GM21825 (cell line): Measurements from ENCODE around the gene SCIMP.
A peak's percentile ranks its signal among the peaks of the same experiment; 100 is the strongest.
"Not testable (repeated sequence)": the region's sequence is repeated elsewhere in the genome, so short reads cannot be mapped to it uniquely, and the experiment has no call there.

Experiments
- ATAC-seq: cut with Tn5 transposase; IDR thresholded peaks from one replicate; pipeline ENCODE4 v1.9.1; 2021; ENCODE audit warnings: mild to moderate bottlenecking, moderate library complexity; ENCODE audit not compliant: unreplicated experiment

The SCIMP gene

DNA sequence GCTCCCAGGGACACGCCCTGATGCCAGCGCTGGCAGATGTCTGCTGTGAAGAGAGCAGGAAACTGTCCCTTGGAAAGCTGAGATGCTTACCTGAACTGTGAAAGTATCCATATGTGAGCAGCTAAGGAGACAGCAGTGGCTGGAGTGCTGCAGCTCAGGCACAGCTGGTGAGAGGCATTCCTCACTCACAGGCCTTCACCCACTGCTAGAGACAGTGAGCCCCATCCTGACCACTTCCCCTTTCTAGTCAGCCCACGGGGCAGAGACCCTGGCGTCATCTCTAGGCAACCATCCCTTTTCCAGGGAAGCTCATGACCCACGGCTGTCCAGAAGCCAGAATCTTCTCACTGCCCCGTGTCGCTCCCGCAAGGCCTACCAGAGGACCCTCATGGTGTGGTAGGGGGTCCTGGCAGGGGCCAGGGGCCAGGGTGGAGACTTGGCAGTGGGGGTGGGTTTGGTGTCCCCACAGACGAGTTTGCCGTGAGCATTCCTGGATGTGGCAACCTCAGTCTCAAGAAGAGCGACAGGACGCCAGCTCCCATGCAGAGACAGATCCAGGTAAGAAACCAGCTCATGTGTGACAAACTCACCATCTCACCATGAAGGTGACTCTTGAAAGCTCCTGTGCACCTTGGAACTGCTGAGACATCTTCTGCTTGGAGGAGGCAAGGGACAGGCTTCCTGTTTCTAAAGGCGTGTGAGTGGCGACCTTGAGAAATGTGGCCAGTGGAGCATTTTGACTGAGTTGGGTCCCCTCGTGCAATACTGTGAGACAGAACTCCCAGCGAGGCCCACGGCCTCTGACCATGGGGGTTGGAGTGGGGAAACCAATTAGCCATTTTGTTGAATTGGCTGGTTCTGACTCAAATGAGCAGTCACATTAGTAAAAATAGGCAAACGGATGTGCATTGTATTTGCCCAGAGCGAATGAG is at the start of gene SCIMP:
Gene SCIMP (minus strand): TSS at position 216 of the 932 bp plus-strand sequence. CDS start 105 bp downstream, at position 111.
- peak; percentile 50 for ATAC-seq

GRCh38 chr17:5283571-5284315 is 49.1 kb upstream of the SCIMP start:
- no peak for ATAC-seq

DNA sequence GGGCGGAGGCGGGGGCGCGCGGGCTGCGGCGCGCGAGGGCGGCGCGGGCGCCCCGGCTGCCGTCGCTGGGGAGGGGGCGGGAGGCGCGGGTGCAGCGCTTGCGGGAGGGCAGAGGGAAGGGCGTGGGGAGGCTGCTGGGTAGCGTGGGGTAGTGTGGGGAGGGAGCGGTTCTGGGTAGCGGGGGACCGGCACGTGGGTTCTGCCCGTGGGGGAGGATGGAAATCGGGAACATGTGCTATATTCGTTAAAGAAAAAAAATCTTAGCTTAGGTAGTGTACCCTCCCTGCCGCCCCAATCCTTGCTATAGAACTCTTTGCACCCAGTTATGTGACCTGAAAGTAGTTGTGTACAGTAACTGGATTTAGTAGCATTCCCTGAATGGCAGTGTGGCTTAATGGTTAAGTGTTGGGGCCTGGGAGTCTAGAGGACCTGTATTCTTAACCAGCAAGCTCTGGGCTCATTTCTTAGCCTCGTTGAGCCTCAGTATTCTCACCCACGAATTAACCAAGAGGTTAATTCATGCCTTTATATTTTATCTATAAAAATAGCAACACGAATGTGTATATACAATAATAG is 48.1 kb upstream of the SCIMP start:
- no peak for ATAC-seq

GRCh38 chr17:5281814-5282641 is 47.4 kb upstream of the SCIMP start, which contains the start of gene RABEP1:
Gene RABEP1 (plus strand): TSS chr17:5282284. CDS start chr17:5282487, 203 bp downstream.
- peak; percentile 71 for ATAC-seq

DNA sequence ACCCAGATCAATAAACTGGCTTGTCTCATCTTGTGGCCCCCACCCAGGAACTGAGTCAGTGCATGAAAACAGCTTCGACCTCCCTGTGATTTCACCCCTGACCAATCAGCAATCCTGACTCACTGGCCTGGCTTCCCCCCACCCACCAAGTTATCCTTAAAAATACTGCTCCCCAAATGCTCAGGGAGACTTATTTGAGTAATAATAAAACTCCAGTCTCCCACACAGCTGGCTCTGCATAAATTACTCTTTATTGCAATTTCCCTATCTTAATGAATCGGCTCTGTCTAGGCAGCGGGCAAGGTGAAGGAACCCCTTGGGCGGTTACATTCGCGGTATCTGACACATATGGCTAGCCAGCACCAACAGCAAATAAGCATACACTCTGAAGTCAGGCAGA is 37.7 kb upstream of the SCIMP start:
- ATAC-seq: no peak

DNA sequence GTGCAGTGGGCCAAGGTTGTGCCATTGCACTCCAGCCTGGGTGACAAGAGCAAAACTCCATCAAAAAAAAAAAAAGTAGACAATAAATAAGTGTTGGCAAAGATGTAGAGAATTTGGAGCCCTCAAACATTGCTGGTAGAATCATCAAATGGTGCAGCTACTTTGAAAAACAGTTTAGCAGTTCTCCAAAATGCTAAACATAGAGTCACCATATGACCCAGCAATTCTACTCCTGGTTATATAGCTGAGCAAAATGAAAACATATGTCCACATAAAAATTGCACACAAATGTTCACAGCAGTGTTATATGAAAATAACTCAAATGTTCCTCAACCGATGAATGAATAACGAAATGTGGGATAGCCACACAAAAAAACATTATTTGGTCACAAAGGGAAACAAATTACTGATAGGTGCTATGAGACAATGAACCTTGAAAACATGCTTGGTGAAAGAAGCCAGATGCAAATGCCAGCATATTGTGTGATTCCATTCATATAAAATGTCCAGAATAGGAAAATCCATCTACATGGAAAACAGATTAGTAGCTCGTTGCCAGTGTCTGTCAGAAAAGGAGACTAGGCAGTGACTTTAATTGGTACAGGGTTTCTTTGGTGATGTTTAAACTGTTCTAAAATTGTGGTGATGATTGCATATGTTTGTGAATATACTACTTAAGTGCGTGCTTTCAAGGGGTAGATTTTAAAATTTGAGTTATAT is 34.7 kb upstream of the SCIMP start:
- no peak for ATAC-seq

- ATAC-seq: no peak
Observed at GRCh38 chr17:5264893-5265292, 30.2 kb upstream of the SCIMP start.

DNA sequence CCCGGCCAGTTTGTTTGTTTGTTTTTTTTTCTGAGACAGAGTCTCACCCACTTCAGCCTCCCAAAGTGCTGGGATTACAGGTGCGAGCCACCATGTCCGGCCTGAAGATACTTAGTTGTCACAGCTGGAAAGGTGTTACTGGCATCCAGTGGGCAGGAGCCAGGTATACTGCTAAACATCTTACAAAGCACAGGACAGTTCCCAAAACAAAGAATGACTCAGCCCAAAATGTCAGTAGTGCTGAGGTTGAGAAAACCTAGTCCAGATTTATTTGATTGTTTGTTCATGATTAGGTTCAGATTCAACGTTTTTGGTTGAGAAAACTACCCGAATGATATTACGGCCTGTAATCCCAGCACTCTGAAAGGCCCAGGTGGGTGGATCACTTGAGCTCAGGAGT is 28.8 kb upstream of the SCIMP start:
- ATAC-seq: no peak

DNA sequence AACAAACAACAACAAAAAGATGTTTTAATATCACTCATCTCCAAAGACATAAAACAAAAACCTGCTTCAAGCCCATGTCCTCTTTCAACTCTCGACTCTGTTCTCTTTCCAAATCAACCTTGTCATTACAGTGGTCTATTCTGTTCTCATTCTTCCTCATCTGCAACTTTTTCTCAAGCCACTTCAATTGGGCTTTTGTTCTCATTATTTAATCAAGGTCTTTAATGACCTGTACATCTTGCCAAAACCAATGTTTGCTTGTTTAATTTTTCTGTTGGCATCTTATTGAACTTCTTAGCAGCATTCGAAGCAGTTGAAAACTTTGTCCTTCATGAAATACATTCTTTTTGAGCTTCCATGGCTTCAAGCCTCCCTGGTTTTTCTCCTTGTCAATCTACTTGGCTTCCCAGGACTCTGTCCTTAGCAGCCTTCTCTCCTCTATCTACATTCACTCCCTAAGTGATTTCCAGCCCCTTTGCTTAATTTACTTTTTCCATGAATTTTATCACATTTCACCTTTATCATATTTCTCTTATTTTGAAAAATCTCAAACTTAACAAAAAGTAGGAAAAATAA is 27.8 kb upstream of the SCIMP start:
- no peak for ATAC-seq

DNA sequence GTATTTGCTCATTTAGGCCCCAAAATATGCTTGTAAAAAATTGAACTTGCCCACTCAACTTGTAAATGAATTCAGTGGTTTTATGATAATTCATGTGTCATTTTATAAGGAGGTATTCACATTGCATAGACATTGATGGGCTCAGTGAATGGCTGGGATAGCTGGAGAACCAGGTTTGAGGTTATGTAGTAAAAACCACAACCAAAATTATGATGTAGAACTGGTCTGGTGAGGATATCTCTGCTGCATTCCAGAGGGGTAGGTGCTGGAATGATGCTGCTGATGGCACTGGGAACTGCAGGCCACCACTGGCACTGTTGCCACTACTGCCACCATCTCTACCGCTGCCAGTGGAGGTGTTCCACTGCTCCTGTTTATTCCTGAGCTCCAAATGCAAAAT is 25.9 kb upstream of the SCIMP start:
- no peak for ATAC-seq

DNA sequence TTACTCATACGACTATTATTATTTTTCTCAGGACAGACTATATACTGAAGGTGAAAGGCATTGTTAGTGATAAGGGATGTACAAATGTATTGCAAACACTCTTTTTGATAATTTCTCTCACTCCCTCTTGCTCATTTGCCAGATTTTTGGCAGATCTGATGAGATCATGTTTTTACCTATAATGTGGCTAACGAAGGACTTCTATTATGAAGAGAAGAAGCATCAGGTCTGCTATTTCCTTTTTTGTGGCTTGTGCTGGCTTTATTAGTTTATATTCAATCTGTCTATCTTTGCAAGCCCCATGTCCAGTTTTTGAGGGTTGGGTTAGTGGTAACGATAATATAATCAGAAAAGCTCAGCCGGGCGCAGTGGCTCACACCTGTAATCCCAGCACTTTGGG is 22.5 kb upstream of the SCIMP start:
- no peak for ATAC-seq

GRCh38 chr17:5254903-5255521 is 20.4 kb upstream of the SCIMP start:
- peak; percentile 56 for ATAC-seq

GRCh38 chr17:5254414-5254813 is 19.8 kb upstream of the SCIMP start:
- no peak for ATAC-seq

DNA sequence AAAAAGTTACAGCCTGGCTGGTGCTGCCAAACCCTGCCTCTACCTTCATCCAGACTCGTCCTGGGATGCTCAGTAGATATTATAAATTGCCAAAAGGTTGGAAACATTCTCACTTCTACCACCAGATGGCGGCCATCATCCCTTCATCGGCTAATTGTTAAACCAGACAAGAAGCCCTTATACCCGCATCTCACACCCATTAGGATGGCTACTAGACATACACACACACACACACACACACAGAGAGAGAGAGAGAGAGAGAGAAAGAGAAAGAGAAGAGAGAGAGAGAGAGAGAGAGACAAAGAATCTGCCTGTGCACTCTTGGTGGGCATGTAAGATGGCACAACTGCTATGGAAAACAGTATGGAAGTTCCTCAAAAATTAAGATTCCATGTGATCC is 15.0 kb upstream of the SCIMP start:
- no peak for ATAC-seq

GRCh38 chr17:5248821-5249479 is 14.3 kb upstream of the SCIMP start:
- ATAC-seq: no peak

DNA sequence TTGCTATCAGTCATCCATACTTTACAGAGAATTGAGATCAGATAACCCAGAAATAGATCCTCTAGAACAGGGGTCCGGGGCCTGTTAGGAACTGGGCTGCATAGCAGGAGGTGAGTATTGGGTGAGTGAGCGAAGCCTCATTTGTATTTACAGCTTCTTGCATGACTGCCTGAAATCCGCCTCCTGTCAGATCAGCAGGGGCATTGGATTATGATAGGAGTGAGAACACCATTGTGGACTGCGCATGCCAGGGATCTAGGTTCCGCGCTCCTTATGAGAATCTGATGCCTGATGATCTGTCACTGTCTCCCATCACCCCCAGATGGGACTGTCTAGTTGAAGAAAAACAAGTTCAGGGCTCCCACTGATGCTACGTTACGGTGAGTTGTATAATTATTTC is 13.0 kb upstream of the SCIMP start:
- no peak for ATAC-seq

GRCh38 chr17:5241861-5242671 is 7.4 kb upstream of the SCIMP start:
- peak; percentile 38 for ATAC-seq

- ATAC-seq: not testable (repeated sequence)
Observed at GRCh38 chr17:5239769-5240168, 5.1 kb upstream of the SCIMP start.
